COLO668 (cell line): ENCODE results near the gene TIMM50.
A peak's percentile ranks its signal among the peaks of the same experiment; 100 is the strongest.

Experiments
- DNase-seq: peaks from one replicate; lab custom pipeline; 2025; ENCODE audit not compliant: unreplicated experiment; lab: John Stamatoyannopoulos, UW

The TIMM50 gene

DNA sequence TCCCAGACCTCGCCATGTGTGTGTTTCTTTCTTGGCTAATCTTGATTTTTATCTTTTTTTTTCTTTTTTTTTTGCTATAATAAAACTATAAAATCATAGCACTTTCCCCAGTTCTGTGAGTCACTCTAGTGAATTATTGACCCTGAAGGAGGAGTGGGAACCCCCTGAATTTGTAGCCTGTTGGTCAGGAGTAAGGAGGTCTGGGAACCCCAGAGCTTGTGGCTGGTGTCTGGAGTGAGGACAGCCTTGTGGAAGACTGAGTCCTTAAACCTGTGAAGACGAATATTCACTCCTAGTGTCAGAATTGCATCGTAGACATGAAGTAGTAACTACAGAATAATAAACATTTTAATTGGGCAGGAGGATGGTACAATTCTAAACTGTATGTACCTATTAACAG, 44.6 kb downstream of the TIMM50 start:
- no peak for DNase-seq

DNA sequence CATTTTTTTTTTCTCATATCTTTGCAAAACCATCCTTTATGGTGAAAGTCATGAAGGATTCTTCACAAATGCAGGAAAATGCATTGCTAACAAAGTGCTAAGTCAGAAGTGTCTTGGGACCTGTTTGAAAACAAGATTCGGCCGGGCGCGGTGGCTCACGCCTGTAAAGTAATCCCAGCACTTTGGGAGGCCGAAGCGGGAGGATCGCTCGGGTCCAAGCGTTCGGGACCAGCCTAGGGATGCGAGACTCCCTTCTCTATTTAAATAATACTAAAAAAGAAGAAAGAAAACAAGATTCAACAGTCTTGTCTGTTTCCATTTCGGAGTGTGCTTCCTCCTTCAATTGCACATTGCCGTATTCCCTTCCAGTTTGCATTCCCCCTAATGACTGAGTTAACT, 51.2 kb downstream of the TIMM50 start:
- peak; percentile 15 for DNase-seq

DNA sequence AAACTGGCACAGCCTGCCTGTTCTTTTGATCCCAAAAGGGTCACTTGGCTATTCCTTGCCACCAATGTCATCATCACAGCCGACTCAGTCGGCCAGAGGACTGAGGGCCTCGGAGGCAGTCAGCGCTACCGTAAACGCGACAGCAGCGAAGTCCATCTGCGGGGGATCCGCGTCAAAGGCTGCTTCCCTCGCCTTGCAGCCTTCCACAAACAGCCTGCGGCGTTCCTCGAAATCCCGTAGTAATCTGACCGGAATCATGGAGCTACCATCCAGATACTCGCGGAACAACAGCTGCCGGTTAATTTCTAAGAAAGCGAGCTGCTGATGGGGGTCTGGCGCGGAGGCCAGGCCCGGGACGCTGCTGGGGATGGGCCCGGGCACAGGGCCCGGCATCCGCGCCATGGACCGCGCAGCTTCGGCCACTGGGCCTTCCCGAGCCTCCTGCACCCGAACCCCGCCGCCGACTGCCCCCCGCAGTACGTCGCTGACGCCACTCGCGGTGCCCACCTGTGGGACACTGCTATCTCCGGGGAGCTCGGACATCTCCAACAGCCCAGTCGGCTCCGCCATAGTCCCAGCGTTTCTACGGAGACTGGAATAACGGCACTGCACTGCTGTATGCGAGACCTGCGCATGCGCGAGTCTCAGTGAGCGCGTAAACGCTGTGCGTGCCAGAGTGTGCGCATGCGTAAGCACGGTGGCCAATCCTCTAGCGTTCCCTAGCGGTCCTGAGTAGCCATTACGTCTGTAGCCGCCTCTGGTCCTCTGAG, 51.8 kb downstream of the TIMM50 start, which contains the start of gene EID2B:
EID2B (minus strand) TSS at position 620 of the 770 bp plus-strand sequence; CDS start at position 570, 50 bp downstream.
- peak; percentile 96 for DNase-seq

DNA sequence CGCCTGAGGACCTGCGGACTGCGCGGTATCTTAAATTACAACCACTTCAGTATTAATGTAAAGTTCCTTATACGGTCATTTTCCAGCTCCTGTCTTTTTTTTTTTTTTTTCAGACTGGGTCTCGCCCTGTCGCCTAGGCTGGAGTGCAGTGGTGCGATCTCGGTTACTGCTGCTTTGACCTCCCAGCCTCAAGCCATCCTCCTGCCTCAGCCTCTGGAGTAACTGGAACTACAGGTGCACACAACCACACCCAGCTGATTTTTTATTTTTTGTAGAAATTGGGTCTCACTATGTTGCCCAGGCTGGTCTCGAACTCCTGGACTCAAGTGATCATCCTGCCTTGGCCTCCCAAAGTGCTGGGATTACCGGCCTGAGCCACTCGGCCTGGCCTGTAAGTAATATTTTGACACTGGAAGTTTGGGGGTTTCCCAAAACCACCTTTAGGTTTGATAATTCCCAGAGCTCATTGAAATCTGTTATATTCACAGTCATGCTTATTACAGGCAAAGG, 52.4 kb downstream of the TIMM50 start:
- DNase-seq: no peak

DNA sequence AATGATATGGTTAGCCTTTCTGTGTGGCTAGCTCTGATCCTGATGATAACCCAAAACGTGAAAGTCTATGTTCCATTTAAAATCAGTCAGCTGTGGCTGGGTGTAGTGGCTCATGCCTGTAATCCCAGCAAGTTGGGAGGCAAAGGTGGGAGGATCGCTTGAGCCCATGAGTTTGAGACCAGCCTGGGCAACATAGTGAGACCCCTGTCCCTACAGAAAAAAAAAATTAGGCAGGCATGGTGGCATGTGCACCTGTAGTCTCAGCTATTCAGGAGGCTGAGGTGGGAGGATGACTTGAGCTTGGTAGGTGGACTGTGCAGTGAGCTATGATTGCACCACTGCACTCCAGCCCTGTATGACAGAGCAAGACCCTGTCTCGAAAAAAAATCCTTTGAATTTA, 53.2 kb downstream of the TIMM50 start:
- no peak for DNase-seq

DNA sequence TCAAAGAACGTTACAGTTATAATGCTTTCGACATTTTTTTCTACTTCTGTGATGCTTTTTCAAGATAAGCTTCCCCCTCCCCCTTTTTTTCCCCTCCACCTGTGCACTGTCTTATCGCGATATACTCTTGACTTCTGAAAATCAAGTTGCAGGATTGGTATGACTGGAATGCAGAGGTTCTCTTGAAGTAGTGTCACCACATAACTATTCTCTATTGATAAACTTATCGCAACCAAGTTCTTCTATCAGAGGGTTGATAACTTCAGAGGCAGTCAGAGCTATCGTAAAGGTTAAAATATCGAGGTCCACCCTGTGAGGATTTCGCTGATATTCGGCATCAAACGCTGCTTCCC, 58.5 kb downstream of the TIMM50 start:
- no peak for DNase-seq

DNA sequence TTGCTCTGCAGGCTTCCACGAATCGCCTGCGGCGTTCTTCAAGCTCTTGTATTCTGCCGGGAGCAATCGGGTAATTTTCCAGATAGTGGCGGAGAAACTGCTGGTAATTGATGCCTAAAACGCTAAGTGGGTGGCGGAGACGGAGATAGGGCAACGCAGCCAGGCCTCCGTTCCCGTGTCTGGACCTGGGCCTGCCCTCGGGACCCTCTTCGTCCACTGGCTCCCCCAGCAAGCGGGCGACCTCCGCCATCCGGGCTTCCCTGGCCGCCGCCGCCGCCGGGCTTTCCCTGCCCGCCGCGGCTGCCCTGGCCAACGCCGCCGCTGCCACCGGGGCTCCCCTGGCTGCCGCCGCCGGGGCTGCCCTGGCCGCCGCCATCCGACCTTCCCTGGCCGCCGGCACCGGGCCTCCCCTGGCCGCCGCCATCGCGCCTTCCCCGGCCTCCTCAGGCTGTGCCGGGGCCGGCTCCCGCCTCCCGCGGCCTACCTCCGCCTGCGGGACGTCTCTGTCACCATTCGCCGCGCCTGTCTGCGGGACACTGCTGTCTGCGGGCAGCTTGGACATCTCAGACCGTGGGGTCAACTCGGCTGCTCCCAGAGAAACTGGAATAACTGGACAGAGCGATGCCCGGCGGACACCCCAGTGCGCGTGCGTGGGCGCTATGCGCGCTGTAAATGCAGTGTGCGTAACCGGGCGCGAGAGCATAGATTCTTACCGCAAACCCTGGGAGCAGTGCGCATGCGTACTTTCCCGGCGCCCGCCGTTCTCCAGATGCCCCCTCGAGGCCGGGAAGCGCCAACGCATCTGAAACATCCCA, 59.1 kb downstream of the TIMM50 start, which contains the start of gene EID2:
EID2 (minus strand) TSS at position 644 of the 815 bp plus-strand sequence; CDS start at position 562, 82 bp downstream.
- peak; percentile 94 for DNase-seq

DNA sequence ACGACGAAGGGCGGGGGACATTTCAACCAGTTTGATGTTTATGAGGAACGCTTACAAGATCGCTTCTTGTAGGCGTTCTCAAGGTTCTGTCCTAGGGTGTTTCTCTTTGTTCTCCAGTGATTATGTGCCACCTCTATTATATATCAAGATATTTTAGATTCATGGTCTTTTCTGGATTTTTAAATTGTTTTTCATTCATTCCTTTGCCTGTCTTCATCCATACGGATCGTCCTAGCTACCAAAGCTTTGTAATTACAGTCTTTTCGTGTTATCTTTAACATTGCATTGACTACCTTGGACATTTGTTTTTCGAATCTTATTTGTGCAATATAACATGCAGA, 59.7 kb downstream of the TIMM50 start:
- DNase-seq: no peak
